Lower leg skin (tissue), 4 donors: Measurements from ENCODE around the gene S100B. TPM values are rescaled to one million over a fixed set of nuclear protein-coding genes. Genes with fewer than 3 reads are reported as not detected.

ENCODE experiments used
- DNase-seq, 2 donors: peaks; one replicate each; pipeline ENCODE4 v3.0.0-alpha.2; 2019; ENCODE audit warnings: low spot score in 2 of 2
- H3K4me3 ChIP-seq: fragments of 200-600 bp; sonication (generic); 2 replicates; pipeline ENCODE4 v1.5.1; 2017; ENCODE audit warnings: mild to moderate bottlenecking, low read depth; ENCODE audit not compliant: poor library complexity, severe bottlenecking
- CTCF ChIP-seq, 3 donors: fragments of 450-650 bp; IDR thresholded peaks; one replicate each; pipeline ENCODE4 v1.5.1; 2016; ENCODE audit warnings: antibody characterized with exemption in 3 of 3, mild to moderate bottlenecking in 3 of 3, moderate library complexity in 2 of 3
- POLR2A ChIP-seq, 2 donors: fragments of 450-650 bp; IDR thresholded peaks; one replicate each; pipeline ENCODE4 v1.6.1; 2016 to 2017; ENCODE audit warnings: antibody characterized with exemption in 2 of 2, mild to moderate bottlenecking in 1 of 2, moderate library complexity in 1 of 2
- WGBS, 2 donors: methylation state at CpG; one replicate each; pipeline ENCODE4 v1.1.5; 2018; 5-methylcytosine and 5-hydroxymethylcytosine counted together
- intact Hi-C: fragments of 100-400 bp; cut with DNase I; formaldehyde crosslinking; loops from one replicate; pipeline ENCODE4 v1.15.0; 2023; ENCODE audit warnings: low total_unique reads
- total RNA-seq, 4 donors: library from RNA; depleted of rRNA; stranded (reverse); fragments of >200 nt; gene quantifications; one replicate each; pipeline ENCODE4 v1.1.0, GENCODE V29; 2016

S100B gene
- total RNA-seq, 4 donors from 2014 or later = 5.4 to 18.3 (median 13.7) TPM

GRCh38 chr21:46646541-46647154 is 41.8 kb upstream of the S100B start:
- H3K4me3 ChIP-seq = no peak overlapping the region
- WGBS, 2 donors = 82 to 83% methylated on average over 9 of the region's 9 CpGs
- intact Hi-C loops = no loop called here
- no peak for DNase-seq
- TF ChIP-seq CTCF (IDR thresholded peaks at IDR 0.05) (no peak), POLR2A (IDR thresholded peaks at IDR 0.05) (no peak)

GRCh38 chr21:46645840-46646239 is 41.0 kb upstream of the S100B start:
- 87 to 90% methylated on average over 5 of the region's 5 CpGs for WGBS, 2 donors
- no peak for DNase-seq
- H3K4me3 ChIP-seq = no peak overlapping the region
- intact Hi-C loops = no loop called here
- TF ChIP-seq CTCF (IDR thresholded peaks at IDR 0.05) (no peak), POLR2A (IDR thresholded peaks at IDR 0.05) (no peak)

GRCh38 chr21:46643379-46644177 is 38.7 kb upstream of the S100B start:
- 80 to 85% methylated on average over 12 of the region's 12 CpGs for WGBS, 2 donors
- TF ChIP-seq POLR2A (IDR thresholded peaks at IDR 0.05) (no peak), CTCF (IDR thresholded peaks at IDR 0.05) (no peak)
- intact Hi-C loops = no loop called here
- no peak for DNase-seq
- no peak overlapping the region for H3K4me3 ChIP-seq

- TF ChIP-seq POLR2A (IDR thresholded peaks at IDR 0.05) (no peak), CTCF (IDR thresholded peaks at IDR 0.05) (no peak)
- no peak overlapping the region for H3K4me3 ChIP-seq
- DNase-seq = no peak
- 68 to 69% methylated on average over 8 of the region's 8 CpGs for WGBS, 2 donors
- intact Hi-C loops = no loop called here
These were observed 36.8 kb upstream of the S100B start for GRCh38 chr21:46641656-46642055.

GRCh38 chr21:46639489-46640386 is 34.9 kb upstream of the S100B start:
- intact Hi-C loops = no loop called here
- WGBS, 2 donors = 79 to 82% methylated on average over 8 of the region's 8 CpGs
- no peak for TF ChIP-seq CTCF (IDR thresholded peaks at IDR 0.05)
- TF ChIP-seq POLR2A (IDR thresholded peaks at IDR 0.05) = no peak
- H3K4me3 ChIP-seq = no peak overlapping the region
- DNase-seq = no peak
